ENCODE results near the gene ENTPD6.

ENTPD6 gene

DNA sequence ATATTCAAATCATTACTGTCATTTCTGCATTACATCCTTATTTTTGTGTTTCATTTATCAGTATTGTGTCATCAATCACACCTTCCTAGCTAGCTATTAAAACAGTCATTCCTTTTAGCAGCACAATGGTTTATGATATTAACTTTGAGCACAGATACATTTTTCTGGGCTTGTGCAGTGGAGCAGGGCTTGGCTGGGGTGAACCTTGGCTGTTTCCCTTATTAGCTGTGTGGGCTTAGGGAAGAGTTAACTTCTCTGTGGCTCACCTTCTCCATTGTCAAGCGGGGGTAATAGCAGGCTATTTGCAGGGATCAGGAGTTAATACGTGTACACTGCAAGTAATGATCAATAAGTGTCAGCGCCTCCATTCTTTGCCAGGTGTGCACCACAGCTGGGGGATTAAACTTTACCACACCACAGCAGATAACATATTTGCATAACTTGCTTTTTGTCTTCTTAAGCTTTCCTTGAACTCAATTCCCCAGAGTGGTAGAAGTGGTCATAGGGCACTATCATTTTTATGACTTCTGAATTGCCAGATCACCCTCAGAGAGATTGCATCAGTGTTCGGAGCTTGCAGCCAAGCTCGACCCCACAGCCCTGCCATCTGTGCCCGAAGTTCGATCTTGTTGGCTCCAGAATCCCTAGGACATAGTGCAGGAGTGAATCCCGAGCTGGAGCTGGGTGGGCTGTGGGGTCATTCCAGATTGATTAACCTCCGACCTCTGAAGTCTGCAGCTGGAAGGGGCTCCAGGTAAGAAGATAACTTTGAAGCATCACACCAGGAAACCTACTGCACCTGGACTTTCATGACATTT lies 50.9 kb downstream of the ENTPD6 start:
- Histone ChIP-seq H3K4me2 (ENCODE audit: low read length) (peak overlapping the region; percentile 99), H3K4me1 (ENCODE audit: low read length) (peaks cover 24% of the 10 kb centered on the region), H4K20me1 (ENCODE audit: insufficient read depth, low read length) (0 out of 2 replicates have a peak, but pooled peaks cover under 1% of the 10 kb centered on the region), H3K9me3 (ENCODE audit: insufficient read depth, low read length) (no peaks in the 10 kb centered on the region), H3K79me2 (ENCODE audit: low read length) (peaks cover 28% of the 10 kb centered on the region), H3K27ac (ENCODE audit: low read length) (no peak overlapping the region), H3K36me3 (replicated peaks; ENCODE audit: low read depth, low read length) (no peaks in the 10 kb centered on the region), H2AFZ (ENCODE audit: low read depth, low read length) (no peak overlapping the region), H3K27me3 (ENCODE audit: low read depth, low read length) (peaks cover 28% of the 10 kb centered on the region), H3K9ac (ENCODE audit: low read length) (no peak overlapping the region), H3K4me3 (ENCODE audit: low read length) (peak overlapping the region; percentile 89)
- TF ChIP-seq, protein P1, sequence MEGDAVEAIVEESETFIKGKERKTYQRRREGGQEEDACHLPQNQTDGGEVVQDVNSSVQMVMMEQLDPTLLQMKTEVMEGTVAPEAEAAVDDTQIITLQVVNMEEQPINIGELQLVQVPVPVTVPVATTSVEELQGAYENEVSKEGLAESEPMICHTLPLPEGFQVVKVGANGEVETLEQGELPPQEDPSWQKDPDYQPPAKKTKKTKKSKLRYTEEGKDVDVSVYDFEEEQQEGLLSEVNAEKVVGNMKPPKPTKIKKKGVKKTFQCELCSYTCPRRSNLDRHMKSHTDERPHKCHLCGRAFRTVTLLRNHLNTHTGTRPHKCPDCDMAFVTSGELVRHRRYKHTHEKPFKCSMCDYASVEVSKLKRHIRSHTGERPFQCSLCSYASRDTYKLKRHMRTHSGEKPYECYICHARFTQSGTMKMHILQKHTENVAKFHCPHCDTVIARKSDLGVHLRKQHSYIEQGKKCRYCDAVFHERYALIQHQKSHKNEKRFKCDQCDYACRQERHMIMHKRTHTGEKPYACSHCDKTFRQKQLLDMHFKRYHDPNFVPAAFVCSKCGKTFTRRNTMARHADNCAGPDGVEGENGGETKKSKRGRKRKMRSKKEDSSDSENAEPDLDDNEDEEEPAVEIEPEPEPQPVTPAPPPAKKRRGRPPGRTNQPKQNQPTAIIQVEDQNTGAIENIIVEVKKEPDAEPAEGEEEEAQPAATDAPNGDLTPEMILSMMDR (IDR thresholded peaks at IDR 0.05; ENCODE audit: low read depth, low read length), result no peak
- TF ChIP-seq EZH2phosphoT487 (IDR thresholded peaks at IDR 0.05; ENCODE audit: low read depth), result no peak

DNA sequence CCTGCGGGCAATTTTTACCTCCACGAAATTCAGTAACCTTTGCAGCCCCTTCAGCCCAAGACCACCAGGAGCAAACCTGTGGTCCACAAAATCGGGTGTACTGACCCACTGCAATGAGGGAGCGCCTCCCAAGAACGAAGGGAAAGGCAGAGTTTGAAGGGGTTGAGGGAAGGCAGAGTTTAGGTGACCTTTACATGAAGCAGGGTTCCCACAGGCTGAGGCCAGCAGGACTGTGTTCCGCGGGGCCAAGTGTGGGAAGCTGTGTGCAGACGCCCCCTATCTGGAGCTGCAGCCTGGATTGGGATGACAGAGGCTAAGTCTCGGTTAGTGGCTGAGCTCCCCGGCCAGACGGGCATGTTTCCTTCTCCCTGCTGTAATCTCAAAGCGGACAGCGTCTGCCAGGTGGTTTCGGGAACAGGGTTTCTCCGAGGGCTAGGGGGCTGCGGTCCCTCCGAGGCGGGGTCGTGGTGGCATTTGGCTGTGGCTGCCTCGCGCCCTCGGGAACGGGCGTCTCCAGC lies 51.5 kb downstream of the ENTPD6 start:
- peak overlapping the region; percentile 99 for H3K4me2 ChIP-seq (ENCODE audit: low read length)
- H3K4me1 ChIP-seq (ENCODE audit: low read length), result peaks cover 24% of the 10 kb centered on the region
- H3K79me2 ChIP-seq (ENCODE audit: low read length), result peaks cover 35% of the 10 kb centered on the region
- peaks cover 28% of the 10 kb centered on the region for H3K27me3 ChIP-seq (ENCODE audit: low read depth, low read length)
- no peaks in the 10 kb centered on the region for H3K36me3 ChIP-seq (replicated peaks; ENCODE audit: low read depth, low read length)
- no peak for TF ChIP-seq EZH2phosphoT487 (IDR thresholded peaks at IDR 0.05; ENCODE audit: low read depth)
- TF ChIP-seq, protein P1 (IDR thresholded peaks at IDR 0.05; ENCODE audit: low read depth, low read length), result peak; percentile 52
- H3K4me3 ChIP-seq (ENCODE audit: low read length), result peak overlapping the region; percentile 89
- H2AFZ ChIP-seq (ENCODE audit: low read depth, low read length), result peak overlapping the region; percentile 74; the same call in 1 of the 2 replicates
- 0 out of 2 replicates have a peak, but pooled peaks cover 5% of the 10 kb centered on the region for H4K20me1 ChIP-seq (ENCODE audit: insufficient read depth, low read length)
- H3K9me3 ChIP-seq (ENCODE audit: insufficient read depth, low read length), result no peaks in the 10 kb centered on the region
- H3K27ac ChIP-seq (ENCODE audit: low read length), result no peak overlapping the region
- H3K9ac ChIP-seq (ENCODE audit: low read length), result peak overlapping the region; percentile 55

GRCh38 chr20:25247518-25247955 lies 52.0 kb downstream of the ENTPD6 start:
- H2AFZ ChIP-seq (ENCODE audit: low read depth, low read length), result peak overlapping the region; percentile 74
- no peaks in the 10 kb centered on the region for H3K36me3 ChIP-seq (replicated peaks; ENCODE audit: low read depth, low read length)
- H4K20me1 ChIP-seq (ENCODE audit: insufficient read depth, low read length), result 0 out of 2 replicates have a peak, but pooled peaks cover 5% of the 10 kb centered on the region
- H3K4me3 ChIP-seq (ENCODE audit: low read length), result peak overlapping the region; percentile 89
- peaks cover 24% of the 10 kb centered on the region for H3K27me3 ChIP-seq (ENCODE audit: low read depth, low read length)
- peaks cover 24% of the 10 kb centered on the region for H3K4me1 ChIP-seq (ENCODE audit: low read length)
- H3K9me3 ChIP-seq (ENCODE audit: insufficient read depth, low read length), result no peaks in the 10 kb centered on the region
- H3K9ac ChIP-seq (ENCODE audit: low read length), result peak overlapping the region; percentile 55
- H3K4me2 ChIP-seq (ENCODE audit: low read length), result peak overlapping the region; percentile 99
- no peak for TF ChIP-seq EZH2phosphoT487 (IDR thresholded peaks at IDR 0.05; ENCODE audit: low read depth)
- TF ChIP-seq, protein P1 (IDR thresholded peaks at IDR 0.05; ENCODE audit: low read depth, low read length), result no peak
- peaks cover 39% of the 10 kb centered on the region for H3K79me2 ChIP-seq (ENCODE audit: low read length)
- no peak overlapping the region for H3K27ac ChIP-seq (ENCODE audit: low read length)

All from OCI-LY3 (cell line).